ENCODE data around the gene LAMB1.

Gene LAMB1

DNA sequence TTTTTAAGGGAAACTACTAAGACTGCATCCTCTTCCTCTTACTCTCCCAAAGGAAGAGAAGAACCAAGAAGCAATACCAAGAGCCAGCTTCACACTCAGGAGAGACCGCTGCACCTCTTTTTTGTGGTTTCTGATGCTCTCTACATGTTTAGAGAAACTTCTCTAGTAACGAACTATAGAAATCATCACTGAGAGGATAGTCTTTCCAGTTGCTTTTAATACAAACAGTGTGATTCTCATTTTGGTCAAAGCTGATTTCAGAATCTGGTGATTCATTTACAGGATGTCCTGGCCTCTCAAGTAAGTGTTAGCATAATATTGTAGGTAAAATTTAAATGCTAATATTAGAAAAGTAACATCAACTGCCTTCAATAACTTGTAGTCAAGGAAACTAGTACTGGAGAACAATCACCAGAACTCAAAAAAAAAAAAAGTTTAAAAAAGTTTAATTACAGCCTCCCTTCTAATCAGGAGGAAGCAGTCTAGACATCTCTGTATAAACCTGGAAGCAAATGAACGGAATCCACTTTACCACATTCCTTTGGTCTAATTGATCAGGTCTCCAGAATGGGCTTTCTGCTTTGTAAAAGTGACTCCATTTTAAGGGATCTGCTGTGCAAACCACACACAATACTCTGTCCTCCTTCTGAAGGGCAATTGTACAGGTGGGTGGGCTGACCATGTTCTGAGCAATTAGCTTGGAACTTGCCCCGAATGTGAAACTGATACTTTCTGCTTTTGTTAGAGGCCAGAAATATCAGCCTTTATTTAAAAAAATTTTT lies 3.0 kb downstream of the LAMB1 start:
- TF ChIP-seq, protein P1, sequence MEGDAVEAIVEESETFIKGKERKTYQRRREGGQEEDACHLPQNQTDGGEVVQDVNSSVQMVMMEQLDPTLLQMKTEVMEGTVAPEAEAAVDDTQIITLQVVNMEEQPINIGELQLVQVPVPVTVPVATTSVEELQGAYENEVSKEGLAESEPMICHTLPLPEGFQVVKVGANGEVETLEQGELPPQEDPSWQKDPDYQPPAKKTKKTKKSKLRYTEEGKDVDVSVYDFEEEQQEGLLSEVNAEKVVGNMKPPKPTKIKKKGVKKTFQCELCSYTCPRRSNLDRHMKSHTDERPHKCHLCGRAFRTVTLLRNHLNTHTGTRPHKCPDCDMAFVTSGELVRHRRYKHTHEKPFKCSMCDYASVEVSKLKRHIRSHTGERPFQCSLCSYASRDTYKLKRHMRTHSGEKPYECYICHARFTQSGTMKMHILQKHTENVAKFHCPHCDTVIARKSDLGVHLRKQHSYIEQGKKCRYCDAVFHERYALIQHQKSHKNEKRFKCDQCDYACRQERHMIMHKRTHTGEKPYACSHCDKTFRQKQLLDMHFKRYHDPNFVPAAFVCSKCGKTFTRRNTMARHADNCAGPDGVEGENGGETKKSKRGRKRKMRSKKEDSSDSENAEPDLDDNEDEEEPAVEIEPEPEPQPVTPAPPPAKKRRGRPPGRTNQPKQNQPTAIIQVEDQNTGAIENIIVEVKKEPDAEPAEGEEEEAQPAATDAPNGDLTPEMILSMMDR (IDR thresholded peaks at IDR 0.05; ENCODE audit: insufficient read depth, low read depth, low read length, missing control alignments) = no peak
- DNase-seq (ENCODE audit: low read depth) = no peak
- no peak overlapping the region for H3K4me3 ChIP-seq (ENCODE audit: low read length)

DNA sequence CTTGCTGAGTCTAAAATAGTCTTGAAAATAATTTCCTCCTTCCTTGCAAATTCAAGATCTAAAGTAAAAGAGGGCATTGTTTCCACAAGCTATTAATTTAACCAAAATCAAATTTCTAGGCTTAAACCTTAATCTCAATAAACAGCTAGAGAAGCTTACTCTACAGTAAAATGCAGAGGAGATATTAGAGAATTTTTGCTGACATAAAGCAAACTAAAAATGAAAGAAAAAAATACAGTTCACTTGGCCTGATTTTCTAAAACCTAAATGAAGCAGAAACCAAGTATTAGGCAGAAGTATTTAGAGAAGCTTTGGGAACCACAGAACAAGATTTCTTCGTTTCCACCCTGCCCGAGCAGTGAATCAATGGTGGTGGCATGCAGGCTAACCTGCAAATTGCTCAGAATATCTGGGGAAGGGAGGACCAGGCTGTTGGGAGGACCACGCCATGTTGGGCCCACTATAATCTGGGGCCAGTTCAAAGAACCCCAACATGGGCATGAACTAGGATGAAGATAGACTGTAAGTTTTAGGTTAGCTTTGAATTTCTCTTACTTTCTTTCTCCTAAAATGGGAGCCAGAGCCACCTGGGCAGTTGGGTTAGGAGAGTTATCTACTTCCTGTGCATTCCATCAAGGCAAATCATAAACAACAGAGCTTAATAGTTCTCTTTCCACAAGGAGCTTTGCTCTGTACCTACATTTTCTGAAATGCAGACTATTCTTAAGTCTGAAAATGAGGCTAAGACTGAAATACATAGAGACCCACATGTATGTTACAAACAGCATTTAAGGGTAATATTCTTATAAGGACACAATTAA lies 4.1 kb downstream of the LAMB1 start:
- peak; percentile 49 for DNase-seq (ENCODE audit: low read depth)
- no peak overlapping the region for H3K4me3 ChIP-seq (ENCODE audit: low read length)
- TF ChIP-seq, protein P1 (IDR thresholded peaks at IDR 0.05; ENCODE audit: insufficient read depth, low read depth, low read length, missing control alignments) = no peak

DNA sequence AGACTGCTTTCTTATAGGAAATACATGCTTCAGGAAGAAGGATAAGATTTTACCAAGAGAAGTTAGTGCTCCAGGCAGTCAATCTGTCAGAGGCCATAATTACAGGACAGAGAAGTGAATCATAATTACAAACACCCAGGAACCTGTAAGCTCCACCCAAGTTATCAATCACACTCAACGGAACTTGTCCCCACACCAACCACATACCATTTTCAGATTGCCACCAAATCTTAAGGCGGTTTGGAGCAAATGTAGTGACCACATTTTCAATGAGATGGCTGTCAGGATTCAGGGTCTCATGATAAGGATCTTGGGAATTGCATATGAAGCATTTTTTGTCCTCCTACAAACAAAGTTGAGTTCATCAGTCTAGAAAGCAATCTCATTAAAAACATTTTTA lies 4.8 kb downstream of the LAMB1 start:
- no peak overlapping the region for H3K4me3 ChIP-seq (ENCODE audit: low read length)
- TF ChIP-seq, protein P1 (IDR thresholded peaks at IDR 0.05; ENCODE audit: insufficient read depth, low read depth, low read length, missing control alignments) = no peak
- peak; percentile 75 for DNase-seq (ENCODE audit: low read depth)

- TF ChIP-seq, protein P1 (IDR thresholded peaks at IDR 0.05; ENCODE audit: insufficient read depth, low read depth, low read length, missing control alignments) = no peak
- no peak overlapping the region for H3K4me3 ChIP-seq (ENCODE audit: low read length)
- DNase-seq (ENCODE audit: low read depth) = no peak
Measured at GRCh38 chr7:107996072-107996882, 6.7 kb downstream of the LAMB1 start.

DNA sequence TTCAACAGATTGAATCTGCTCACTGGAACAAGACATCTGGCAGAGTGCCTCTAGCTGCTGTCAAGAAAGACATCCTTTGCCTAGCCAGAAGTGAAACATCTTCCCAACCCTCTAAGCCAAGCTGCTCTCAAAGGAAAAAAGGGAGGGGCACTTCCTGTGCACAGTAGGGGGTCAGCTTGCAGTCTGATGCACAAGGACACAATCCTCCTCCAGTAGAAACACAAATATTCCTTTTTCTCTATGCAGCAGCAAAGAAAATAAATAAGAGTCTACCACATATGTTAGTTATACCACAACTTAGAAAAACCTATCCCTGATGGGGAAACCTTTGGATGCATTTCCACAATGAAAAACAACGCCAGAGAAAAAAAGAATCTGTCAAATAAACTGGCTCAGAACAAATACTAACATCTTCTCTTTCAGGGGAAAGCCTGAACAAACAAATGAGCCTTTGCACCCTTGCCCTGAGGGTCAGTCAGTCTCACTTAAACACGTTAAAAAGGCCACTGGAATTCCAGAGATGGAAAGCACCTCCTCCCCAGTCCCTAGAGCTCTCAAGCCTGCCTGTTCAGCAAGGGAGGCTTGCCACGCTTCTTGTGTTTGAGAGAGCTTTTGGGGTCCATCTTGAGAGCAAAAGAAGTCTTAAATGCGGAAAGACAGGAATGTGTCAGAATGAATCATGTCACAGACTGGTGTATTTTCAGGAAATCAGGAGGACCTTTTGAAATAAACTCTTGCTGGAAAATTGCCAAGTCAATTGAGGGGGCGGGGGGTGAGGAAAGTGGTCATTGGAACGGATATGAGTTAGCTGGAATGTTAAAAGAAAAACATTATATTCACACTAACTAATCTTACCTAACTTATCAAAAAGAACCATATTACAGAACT lies 7.5 kb downstream of the LAMB1 start:
- TF ChIP-seq, protein P1 (IDR thresholded peaks at IDR 0.05; ENCODE audit: insufficient read depth, low read depth, low read length, missing control alignments) = no peak

More for the DNA sequence above, 7.5 kb downstream of the LAMB1 start:
- H3K4me3 ChIP-seq (ENCODE audit: low read length) = no peak overlapping the region
- DNase-seq (ENCODE audit: low read depth) = peak; percentile 69
